C4-2B (cell line): ENCODE data around the gene BTBD6.

ENCODE experiments used
- H3K27ac ChIP-seq: fragments of 450-650 bp; 2 replicates; pipeline ENCODE4 v1.5.1; 2017
- ZFX ChIP-seq: fragments of 450-650 bp; IDR thresholded peaks from 2 replicates; pipeline ENCODE4 v1.6.1; 2017
- TF ChIP-seq, protein P1 (sequence below): fragments of 450-650 bp; conservative IDR thresholded peaks from 2 replicates; pipeline ENCODE4 v1.5.1; 2017; ENCODE audit warnings: mild to moderate bottlenecking

BTBD6 gene

DNA sequence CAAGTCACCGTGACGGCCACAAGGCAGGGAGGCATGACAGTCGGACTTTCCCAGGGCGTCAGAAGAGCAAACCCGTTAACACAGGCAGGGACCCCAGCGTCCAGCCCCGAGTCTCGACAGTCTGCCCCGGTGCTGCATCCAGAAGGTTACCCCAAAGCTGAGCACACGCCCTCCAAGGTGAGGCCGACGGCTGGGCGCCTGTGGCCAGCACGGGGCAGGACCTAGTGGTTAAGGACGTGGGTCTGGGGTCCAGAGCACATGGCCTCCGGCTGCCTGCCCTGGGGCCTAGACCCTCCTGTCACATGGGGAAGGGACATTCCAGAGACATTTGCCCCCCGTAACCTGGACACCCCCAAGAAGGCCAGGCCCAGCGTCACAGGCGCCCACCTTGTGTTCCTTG lies 29.7 kb upstream of the BTBD6 start:
- H3K27ac ChIP-seq = no peak overlapping the region
- TF ChIP-seq ZFX = no peak
- TF ChIP-seq, protein P1, sequence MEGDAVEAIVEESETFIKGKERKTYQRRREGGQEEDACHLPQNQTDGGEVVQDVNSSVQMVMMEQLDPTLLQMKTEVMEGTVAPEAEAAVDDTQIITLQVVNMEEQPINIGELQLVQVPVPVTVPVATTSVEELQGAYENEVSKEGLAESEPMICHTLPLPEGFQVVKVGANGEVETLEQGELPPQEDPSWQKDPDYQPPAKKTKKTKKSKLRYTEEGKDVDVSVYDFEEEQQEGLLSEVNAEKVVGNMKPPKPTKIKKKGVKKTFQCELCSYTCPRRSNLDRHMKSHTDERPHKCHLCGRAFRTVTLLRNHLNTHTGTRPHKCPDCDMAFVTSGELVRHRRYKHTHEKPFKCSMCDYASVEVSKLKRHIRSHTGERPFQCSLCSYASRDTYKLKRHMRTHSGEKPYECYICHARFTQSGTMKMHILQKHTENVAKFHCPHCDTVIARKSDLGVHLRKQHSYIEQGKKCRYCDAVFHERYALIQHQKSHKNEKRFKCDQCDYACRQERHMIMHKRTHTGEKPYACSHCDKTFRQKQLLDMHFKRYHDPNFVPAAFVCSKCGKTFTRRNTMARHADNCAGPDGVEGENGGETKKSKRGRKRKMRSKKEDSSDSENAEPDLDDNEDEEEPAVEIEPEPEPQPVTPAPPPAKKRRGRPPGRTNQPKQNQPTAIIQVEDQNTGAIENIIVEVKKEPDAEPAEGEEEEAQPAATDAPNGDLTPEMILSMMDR = no peak

DNA sequence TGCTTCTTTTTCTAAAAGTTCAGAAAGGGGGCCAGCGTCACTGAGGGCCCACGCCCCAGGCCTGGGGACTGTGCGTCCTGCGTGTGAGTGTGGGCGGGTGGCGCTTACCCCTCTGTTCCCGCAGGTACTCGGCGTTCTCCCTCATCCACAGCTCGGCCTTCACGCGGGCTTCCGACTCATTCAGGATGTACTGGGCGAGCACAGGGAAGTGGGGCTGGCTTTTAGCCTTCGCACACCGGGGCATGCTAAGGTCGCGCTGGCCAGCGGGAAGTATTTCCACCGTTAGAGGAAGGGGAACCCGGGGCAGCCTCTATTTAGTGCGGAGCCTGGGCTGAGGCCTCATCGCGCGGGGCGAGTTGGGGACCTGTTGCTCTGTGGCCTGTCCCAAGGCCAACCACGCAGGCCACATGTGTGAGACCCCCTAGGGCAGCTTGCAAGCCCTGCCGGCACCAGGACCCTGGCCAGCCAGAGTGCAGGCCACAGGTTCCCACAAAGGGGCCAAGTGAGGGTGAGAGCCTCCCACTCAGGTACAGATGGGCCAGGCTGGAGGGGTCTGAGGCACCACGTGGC lies 29.2 kb upstream of the BTBD6 start:
- TF ChIP-seq ZFX = no peak
- TF ChIP-seq, protein P1 = no peak
- H3K27ac ChIP-seq = no peak overlapping the region

DNA sequence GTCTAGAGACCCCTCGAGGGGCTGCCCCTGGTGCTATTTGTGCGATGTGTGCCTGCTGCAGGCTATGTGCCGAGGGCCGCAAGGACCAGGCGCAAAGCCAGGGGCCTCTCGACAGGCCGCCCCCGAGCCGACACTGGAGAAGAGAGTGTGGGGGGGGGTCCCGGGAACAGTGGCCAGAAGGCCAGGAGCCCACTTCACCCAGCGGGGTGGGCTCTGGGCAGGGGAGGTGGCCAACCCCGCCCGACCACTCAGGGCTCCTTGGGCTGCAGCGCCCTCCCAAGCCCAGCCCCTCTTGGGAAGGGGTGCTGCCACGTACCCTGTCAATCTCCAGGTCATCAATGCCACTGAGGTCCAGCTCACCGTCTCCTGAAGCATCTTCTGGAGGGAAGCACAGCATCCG lies 28.6 kb upstream of the BTBD6 start:
- H3K27ac ChIP-seq = no peak overlapping the region
- TF ChIP-seq ZFX = no peak
- TF ChIP-seq, protein P1 = no peak

DNA sequence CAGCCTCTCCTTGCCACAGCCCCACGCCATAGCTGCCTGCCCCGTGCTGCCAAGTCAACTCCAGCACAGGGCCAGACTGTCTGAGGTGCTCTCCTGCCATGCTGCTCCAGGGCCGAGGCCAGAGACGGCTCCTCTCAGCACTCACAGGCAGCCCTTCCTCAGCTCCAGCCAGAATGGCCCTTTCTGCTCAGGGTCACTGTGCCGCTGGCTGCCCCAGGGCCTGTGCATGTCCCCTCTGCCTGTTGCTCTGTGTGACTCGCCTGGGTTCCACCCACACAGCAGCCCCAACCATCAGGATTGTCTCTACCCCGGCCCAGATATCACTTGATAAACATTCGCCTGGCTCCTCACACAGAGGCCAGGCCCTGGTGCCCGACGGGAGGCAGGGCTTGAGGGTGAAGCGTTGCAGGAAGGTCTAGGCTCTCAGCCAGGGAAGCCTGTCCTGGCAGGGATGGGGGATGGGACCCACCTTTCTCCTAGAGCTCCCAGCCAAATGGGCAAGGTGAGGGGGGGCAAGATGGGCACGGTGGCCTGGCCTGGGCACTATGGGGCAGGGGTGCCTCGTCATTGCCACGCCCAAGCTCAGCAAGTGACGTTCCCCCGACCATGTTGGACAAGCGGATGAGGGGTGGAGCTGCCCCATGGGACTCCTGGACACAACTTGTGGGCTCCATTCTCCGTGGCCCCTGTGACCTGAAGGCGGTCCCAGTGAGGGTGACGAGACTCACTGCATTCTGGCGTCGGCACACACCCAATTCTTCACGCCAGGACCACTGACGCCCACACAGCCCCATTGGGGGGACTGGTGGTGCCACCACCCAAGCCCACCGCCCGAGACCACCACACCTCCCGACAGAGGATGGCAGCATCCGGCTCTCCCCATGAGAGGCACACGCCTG lies 27.4 kb upstream of the BTBD6 start:
- no peak for TF ChIP-seq ZFX
- TF ChIP-seq, protein P1 = no peak
- H3K27ac ChIP-seq = peak overlapping the region; percentile 20

DNA sequence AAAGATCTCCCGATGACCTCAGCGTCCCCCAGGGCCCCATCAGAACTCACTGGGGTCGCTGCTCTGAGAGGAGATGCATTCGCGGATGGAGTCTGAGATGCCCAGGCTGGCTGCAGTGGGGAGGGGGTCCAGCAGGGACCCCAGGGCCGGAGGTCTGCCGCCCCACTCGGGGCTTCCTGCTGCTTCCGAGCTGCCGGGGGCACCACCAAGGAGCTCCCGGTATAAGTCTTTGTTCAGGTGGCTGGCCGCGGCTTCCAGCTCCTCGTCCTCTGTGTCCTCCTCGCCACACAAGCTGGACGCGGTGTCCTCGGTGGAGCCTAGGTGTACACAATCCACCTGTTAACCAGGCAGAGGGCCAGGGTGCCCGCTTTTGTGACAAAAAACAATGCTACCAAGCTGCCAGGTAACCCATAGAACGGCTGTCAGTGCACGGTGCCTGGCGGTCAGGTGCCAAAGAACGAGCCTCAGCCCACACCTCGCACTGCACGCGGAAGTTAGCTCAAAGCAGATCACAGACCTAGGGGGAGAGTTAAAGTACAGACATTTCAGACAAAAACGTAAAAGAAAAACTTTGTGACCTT lies 26.6 kb upstream of the BTBD6 start:
- H3K27ac ChIP-seq = peak overlapping the region; percentile 20
- TF ChIP-seq, protein P1 = no peak
- TF ChIP-seq ZFX = no peak

DNA sequence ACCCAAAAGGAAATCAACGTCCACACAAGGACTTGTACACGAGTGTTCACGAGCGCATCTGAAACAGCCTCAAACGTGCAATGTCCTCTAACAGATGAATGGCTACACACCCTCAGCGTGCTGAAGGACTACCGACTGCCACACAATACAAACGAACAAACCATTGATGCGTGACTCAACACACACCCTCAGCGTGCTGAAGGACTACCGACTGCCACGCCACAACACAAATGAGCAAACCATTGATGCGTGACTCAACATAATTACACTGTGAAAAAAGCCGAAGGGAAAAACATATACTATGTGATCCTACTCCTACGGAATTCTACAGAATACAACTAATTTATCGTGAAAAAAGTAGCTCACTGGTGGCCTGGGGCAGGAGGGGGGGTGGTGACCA lies 25.1 kb upstream of the BTBD6 start:
- TF ChIP-seq, protein P1 = no peak
- TF ChIP-seq ZFX = no peak
- H3K27ac ChIP-seq = no peak overlapping the region
